Heart right ventricle (tissue), 16 donors: ENCODE data around the gene FARP1. TPM values are rescaled to one million over a fixed set of nuclear protein-coding genes. Genes with fewer than 3 reads are reported as not detected.
"Not testable (repeated sequence)": the region's sequence is repeated elsewhere in the genome, so short reads cannot be mapped to it uniquely, and the experiment has no call there.

ENCODE experiments used
- ATAC-seq, 8 donors: fragments of 200-7000 bp; cut with Tn5 transposase; one replicate each; pipeline ENCODE4 v1.9.1; 2020; ENCODE audit warnings: mild to moderate bottlenecking in 8 of 8, moderate library complexity in 8 of 8, moderate number of reproducible peaks in 1 of 8
- DNase-seq, 2 donors: peaks; one replicate each; pipeline ENCODE4 v3.0.0-alpha.2; 2020
- H3K27ac ChIP-seq, 10 donors: fragments of 200-600 bp; sonication (generic) in 2 of 10; one replicate each; pipeline versions ENCODE4 v1.5.0 to v1.8.0; 2020 to 2022; ENCODE audit warnings: mild to moderate bottlenecking in 3 of 10
- H3K27me3 ChIP-seq, 7 donors: fragments of 200-600 bp; one replicate each; pipeline ENCODE4 v1.8.0; 2021 to 2022; ENCODE audit warnings: mild to moderate bottlenecking in 2 of 7
- H3K36me3 ChIP-seq, 9 donors: fragments of 200-600 bp; sonication (generic) in 1 of 9; one replicate each; pipeline versions ENCODE4 v1.5.0 to v1.8.0; 2020 to 2022; ENCODE audit warnings: mild to moderate bottlenecking in 2 of 9
- H3K4me1 ChIP-seq, 9 donors: fragments of 200-600 bp; sonication (generic) in 1 of 9; one replicate each; pipeline versions ENCODE4 v1.5.0 to v1.8.0; 2020 to 2022; ENCODE audit warnings: mild to moderate bottlenecking in 4 of 9
- H3K4me3 ChIP-seq, 10 donors: fragments of 200-600 bp; sonication (generic) in 2 of 10; one replicate each; pipeline versions ENCODE4 v1.5.0 to v1.8.0; 2020 to 2022; ENCODE audit warnings: mild to moderate bottlenecking in 7 of 10, moderate library complexity in 2 of 10
- H3K9me3 ChIP-seq, 11 donors: fragments of 200-600 bp in 10 of 11; sonication (generic) in 2 of 11; one replicate each; pipeline versions ENCODE4 v1.5.0 to v1.8.0; 2013 to 2022; ENCODE audit warnings: mild to moderate bottlenecking in 2 of 11, control low read depth in 1 of 11, moderate library complexity in 1 of 11
- WGBS, 2 donors: extraction: QIAGEN DNeasy Blood & Tissue Kit; methylation state at CpG; one replicate each; pipeline ENCODE4 v1.1.7; 2013; ENCODE audit warnings: inconsistent platforms in 1 of 2; 5-methylcytosine and 5-hydroxymethylcytosine counted together
- intact Hi-C, 10 donors: fragments of 100-400 bp; cut with DNase I; formaldehyde crosslinking; loops; one replicate each; pipeline versions ENCODE4 v1.11.1 to v1.14.2; 2022
- polyA plus RNA-seq, 2 donors: library from polyadenylated mRNA; stranded (reverse); fragments of 200-250 nt; gene quantifications; one replicate each; pipeline ENCODE4 v1.2.3, GENCODE V29; 2013
- total RNA-seq, 10 donors: library from RNA; stranded (reverse); fragmentation: NEBNext Ultra II Directional in 3 of 10; extraction: Animal tissue kit (Norgen Biotek cat#: 25700) in 3 of 10; gene quantifications; one replicate each; pipeline versions ENCODE4 v1.2.1 to v1.2.4, GENCODE V29; 2021 to 2023
- TF ChIP-seq, protein P1 (sequence below), 9 donors: fragments of 200-600 bp; sonication (generic) in 2 of 9; IDR thresholded peaks; one replicate each; pipeline versions ENCODE4 v1.5.0 to v1.8.0; 2021 to 2022; ENCODE audit warnings: antibody characterized with exemption in 9 of 9, mild to moderate bottlenecking in 5 of 9, moderate library complexity in 1 of 9
- donor health status: Arrhythmogenic right ventricular cardiomyopathy.
- donor health status: ischemic (EF 13 %, LVEDD 7.1; RV severe dilation, severe dysfunction).
- donor health status: healthy with polysubstance abuse.
- donor health status: DM: no; HTN: yes; CAD: no.
- donor health status: DM: no; HTN: no; CAD: no.
- donor health status: ischemic (EF 25% LVEDD 6.9; RV normal size, moderate dysfunction).
- donor health status: ischemic (EF 25% LVEDD 5.7; RV mildly dilated, moderate dysfunction).
- donor health status: healthy.
- donor health status: DM: yes; HTN: yes; CAD: no.
- donor health status: Ischemic cardiomyopathy.
- donor health status: ischemic (EF 35%, LVEDD 5.7; RV mildly dilated, moderate dysfunction).
- donor health status: nonischemic (EF 11% LVEDD 7.7; RV severe dilation, severe dysfunction).
- donor health status: DM: yes; HTN: yes; CAD: no.
- donor health status: PGD.
- donor health status: ischemic (EF 29% LVEDD 5.4; RV normal size, mild dysfunction).
- donor health status: nonischemic (EF 23%, LVEDD 6.1; RV moderate dilation, normal function).

The FARP1 gene
- total and polyA plus RNA-seq, 12 donors, result 6.9 to 72.9 (median 17.1) TPM

DNA sequence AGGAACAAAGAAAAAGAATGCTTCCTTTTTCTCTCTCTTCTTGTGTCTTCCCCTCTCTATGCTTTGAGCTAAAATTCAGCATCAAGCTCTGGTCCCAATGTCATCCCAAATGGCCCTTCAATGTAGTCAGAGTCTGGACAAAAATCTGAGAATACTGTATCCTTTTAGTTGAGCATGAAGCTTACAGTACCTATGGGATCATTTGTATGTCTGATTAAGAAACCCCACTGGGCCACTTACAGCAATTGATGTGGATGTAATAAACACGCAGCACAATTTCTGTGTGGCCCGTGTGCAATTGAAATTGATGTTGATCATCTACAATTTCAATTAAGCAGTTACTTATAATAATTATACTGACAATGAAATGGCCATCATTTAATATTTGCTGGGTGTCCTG is 223.1 kb downstream of the FARP1 start:
- no peak for DNase-seq
- Histone ChIP-seq H3K27me3 (no peaks in the 10 kb centered on the region), H3K9me3 (no peaks in the 10 kb centered on the region), H3K27ac (no peak overlapping the region), H3K36me3 (peaks cover 0 to 16% (median 0%) of the 10 kb centered on the region in 9 donors), H3K4me3 (no peak overlapping the region), H3K4me1 (peaks cover 0 to 7% (median 4%) of the 10 kb centered on the region in 9 donors)
- intact Hi-C loops, result no loop called here
- 92 to 95% methylated on average over 2 of the region's 2 CpGs for WGBS, 2 donors
- no peak for ATAC-seq
- TF ChIP-seq, protein P1, sequence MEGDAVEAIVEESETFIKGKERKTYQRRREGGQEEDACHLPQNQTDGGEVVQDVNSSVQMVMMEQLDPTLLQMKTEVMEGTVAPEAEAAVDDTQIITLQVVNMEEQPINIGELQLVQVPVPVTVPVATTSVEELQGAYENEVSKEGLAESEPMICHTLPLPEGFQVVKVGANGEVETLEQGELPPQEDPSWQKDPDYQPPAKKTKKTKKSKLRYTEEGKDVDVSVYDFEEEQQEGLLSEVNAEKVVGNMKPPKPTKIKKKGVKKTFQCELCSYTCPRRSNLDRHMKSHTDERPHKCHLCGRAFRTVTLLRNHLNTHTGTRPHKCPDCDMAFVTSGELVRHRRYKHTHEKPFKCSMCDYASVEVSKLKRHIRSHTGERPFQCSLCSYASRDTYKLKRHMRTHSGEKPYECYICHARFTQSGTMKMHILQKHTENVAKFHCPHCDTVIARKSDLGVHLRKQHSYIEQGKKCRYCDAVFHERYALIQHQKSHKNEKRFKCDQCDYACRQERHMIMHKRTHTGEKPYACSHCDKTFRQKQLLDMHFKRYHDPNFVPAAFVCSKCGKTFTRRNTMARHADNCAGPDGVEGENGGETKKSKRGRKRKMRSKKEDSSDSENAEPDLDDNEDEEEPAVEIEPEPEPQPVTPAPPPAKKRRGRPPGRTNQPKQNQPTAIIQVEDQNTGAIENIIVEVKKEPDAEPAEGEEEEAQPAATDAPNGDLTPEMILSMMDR (IDR thresholded peaks at IDR 0.05), result no peak

DNA sequence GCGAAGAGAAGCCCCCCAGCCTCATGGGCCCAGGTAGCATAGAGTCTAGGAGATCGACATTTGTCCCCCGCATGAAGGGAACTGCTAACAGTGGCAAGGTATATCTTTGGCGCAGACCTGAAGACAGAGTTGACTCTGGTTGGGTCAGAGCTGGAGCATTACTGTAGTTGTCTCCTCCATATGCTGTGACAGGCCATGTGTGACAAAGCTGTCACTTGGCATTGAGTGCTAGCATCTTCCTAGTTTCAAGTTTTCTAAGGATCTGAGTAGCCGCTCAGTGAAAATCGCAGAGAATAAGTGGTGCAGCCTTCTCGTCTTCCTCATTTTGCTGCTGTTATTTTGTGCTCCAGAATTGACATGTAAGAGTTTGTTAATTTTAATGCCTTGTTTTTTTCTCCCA is 223.5 kb downstream of the FARP1 start:
- Histone ChIP-seq H3K9me3 (no peaks in the 10 kb centered on the region), H3K4me1 (peaks cover 0 to 11% (median 4%) of the 10 kb centered on the region in 9 donors), H3K27ac (no peak overlapping the region), H3K4me3 (no peak overlapping the region), H3K27me3 (no peaks in the 10 kb centered on the region), H3K36me3 (peaks cover 0 to 16% (median 0%) of the 10 kb centered on the region in 9 donors)
- TF ChIP-seq, protein P1 (IDR thresholded peaks at IDR 0.05), result no peak
- ATAC-seq (no peak), DNase-seq (no peak)
- intact Hi-C loops, result no loop called here
- WGBS, 2 donors, result 98 to 99% methylated on average over 7 of the region's 7 CpGs

DNA sequence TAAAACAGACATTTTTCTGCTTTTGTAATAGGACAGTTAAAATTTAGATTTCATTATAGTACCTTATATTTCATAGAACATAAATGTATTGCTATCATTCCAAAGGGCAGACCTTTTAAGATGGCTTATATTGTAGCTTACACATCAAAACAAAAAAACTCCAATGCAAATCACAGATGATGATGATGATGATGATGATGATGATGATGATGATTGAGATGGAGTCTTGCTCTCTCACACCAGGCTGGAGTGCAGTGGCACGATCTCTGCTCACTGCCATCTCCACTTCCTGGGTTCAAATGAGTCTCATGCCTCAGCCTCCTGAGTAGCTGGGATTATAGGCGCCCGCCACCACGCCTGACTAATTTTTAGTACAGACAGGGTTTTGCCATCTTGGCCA is 224.1 kb downstream of the FARP1 start:
- no peak for DNase-seq
- H3K4me3 ChIP-seq, result no peak overlapping the region
- H3K4me1 ChIP-seq, result peaks cover 0 to 16% (median 5%) of the 10 kb centered on the region in 9 donors
- intact Hi-C loops, result no loop called here
- peaks cover 0 to 16% (median 0%) of the 10 kb centered on the region in 9 donors for H3K36me3 ChIP-seq
- WGBS, 2 donors, result 98 to 100% methylated on average over 4 of the region's 4 CpGs
- no peaks in the 10 kb centered on the region for H3K27me3 ChIP-seq
- no peaks in the 10 kb centered on the region for H3K9me3 ChIP-seq
- H3K27ac ChIP-seq, result no peak overlapping the region
- TF ChIP-seq, protein P1 (IDR thresholded peaks at IDR 0.05), result no peak
- no peak for ATAC-seq

DNA sequence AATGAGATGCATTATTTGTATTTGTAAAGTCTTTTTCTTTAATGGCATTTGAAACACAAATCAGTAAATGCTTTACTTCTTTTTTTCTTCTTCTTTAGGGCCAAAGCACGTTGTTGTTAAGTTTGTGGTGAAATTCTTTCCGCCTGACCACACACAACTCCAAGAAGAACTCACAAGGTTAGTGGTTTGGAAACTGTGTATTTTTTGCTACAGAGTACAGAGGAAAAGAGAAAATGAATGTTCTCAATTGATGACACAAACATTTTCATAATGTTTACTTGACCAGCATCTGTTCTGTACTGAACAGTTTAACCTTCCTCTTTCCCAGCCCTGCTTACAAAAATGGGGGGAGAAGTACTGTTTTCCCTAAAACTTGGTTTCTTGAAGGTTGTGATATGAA is 225.1 kb downstream of the FARP1 start:
- ATAC-seq (peak in 1 of 8 donors; percentile 13), DNase-seq (no peak)
- TF ChIP-seq, protein P1 (IDR thresholded peaks at IDR 0.05), result no peak
- Histone ChIP-seq H3K4me1 (peaks cover 0 to 16% (median 5%) of the 10 kb centered on the region in 9 donors), H3K9me3 (no peaks in the 10 kb centered on the region), H3K27ac (no peak overlapping the region), H3K36me3 (peaks cover 0 to 16% (median 0%) of the 10 kb centered on the region in 9 donors), H3K27me3 (no peaks in the 10 kb centered on the region), H3K4me3 (no peak overlapping the region)
- 84 to 89% methylated on average over 2 of the region's 2 CpGs for WGBS, 2 donors
- intact Hi-C loops, result no loop called here

DNA sequence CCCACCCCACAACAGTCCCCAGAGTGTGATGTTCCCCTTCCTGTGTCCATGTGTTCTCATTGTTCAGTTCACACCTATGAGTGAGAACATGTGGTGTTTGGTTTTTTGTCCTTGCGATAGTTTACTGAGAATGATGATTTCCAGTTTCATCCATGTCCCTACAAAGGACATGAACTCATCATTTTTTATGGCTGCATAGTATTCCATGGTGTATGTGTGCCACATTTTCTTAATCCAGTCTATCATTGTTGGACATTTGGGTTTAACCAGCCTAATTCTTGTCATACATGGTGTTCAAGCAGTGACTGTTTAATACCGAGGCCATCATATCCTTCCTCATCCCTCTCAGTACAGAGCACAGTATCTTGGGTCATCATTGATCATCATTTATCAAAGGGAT is 226.6 kb downstream of the FARP1 start:
- 98 to 100% methylated on average over 2 of the region's 2 CpGs for WGBS, 2 donors
- H3K9me3 ChIP-seq, DNase-seq, intact Hi-C loops, ATAC-seq, H3K4me3 ChIP-seq, H3K27me3 ChIP-seq, H3K27ac ChIP-seq: not testable (repeated sequence)
- Histone ChIP-seq H3K4me1 (peaks cover 0 to 16% (median 5%) of the 10 kb centered on the region in 9 donors), H3K36me3 (peaks cover 0 to 16% (median 0%) of the 10 kb centered on the region in 9 donors)
